ENCODE data around the gene SCYGR1. TPM values are rescaled to one million over a fixed set of nuclear protein-coding genes. Genes with fewer than 3 reads are reported as not detected.
"Not testable (repeated sequence)": the region's sequence is repeated elsewhere in the genome, so short reads cannot be mapped to it uniquely, and the experiment has no call there.

The SCYGR1 gene
- total and polyA plus RNA-seq, 3 donors from 2014 or later = not detected

DNA sequence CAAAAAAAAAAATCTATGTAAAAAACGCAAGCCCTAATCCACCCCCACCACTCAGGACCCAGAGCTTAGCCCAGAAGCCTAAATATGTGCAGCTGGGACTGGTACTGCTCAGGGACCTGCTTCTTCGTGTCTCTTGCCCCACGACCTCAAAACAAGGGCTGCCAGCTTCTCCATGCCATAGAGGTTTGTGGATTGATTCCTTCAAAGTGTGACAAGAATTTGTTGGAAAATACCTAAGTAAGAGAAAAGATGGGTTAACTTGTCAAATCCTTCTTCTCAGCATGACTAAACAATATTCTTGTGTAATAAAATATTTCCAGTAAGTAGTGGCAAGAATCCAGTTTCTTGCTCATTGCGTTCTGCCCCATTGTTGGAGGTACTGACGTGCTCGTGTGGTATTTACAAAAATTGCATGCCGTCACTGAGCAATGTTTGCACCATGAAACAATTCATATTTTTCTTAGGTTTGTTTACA is 825 bp upstream of the SCYGR1 start:
- H3K27me3 ChIP-seq = no peaks in the 10 kb centered on the region
- intact Hi-C loops (cut with DNase I; ENCODE audit: low total_unique reads) = no loop called here
- no peak overlapping the region for H3K27ac ChIP-seq
- H3K4me1 ChIP-seq = peaks cover 8% of the 10 kb centered on the region
- 76 to 92% methylated on average over 7 of the region's 7 CpGs for WGBS, 2 donors
- H3K36me3 ChIP-seq (ENCODE audit: low read depth, missing control alignments) = no peaks in the 10 kb centered on the region
- H3K9me3 ChIP-seq = no peaks in the 10 kb centered on the region
- no peak overlapping the region for H3K4me3 ChIP-seq
- TF ChIP-seq CTCF (IDR thresholded peaks at IDR 0.05) (no peak), POLR2A (IDR thresholded peaks at IDR 0.05) (no peak)
- no peak for DNase-seq

DNA sequence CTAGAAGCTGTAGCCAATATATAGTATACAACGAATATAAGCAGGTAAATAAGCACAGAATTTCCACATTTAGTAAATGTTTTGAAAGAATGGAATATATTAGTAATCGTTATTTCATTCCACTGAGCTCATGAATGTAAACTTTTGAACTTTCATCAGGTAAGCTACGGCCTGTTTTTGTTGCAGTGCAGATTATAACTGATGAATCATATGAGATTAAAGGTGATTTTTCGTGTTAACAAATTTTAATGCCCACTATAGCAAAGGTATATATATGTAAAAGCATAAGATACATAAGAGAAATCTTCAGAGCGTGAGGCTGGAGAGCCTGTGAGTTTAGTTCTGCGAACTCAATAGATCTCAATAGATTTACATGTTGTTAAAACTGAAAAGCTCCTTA is 1.1 kb downstream of the SCYGR1 start:
- 83 to 85% methylated on average over 6 of the region's 6 CpGs for WGBS, 2 donors

DNA sequence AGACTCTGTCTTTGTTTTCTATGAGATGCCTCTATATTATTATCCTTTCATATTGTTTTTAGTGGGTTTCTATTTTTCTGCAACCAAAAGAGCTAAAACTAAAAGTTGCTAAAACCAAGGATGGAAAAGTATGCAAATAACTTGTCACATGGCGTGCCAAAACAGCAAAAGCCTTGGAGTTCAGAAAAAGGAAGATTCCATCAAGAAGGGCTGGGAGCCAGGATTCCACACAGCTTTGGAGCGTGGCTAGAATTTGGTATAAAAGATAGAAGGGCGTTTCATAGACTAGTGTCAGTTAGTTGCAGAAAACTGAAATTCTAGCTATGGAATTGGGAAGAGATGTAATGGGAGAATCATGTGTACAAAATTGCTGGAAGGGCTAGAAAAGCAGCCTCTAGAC is 4.1 kb downstream of the SCYGR1 start:
- H3K27me3 ChIP-seq = no peaks in the 10 kb centered on the region
- TF ChIP-seq CTCF (IDR thresholded peaks at IDR 0.05) (no peak), POLR2A (IDR thresholded peaks at IDR 0.05) (no peak)
- no peak for DNase-seq
- H3K4me1 ChIP-seq = peaks cover 10% of the 10 kb centered on the region
- intact Hi-C loops (cut with DNase I; ENCODE audit: low total_unique reads) = no loop called here
- no peak overlapping the region for H3K27ac ChIP-seq
- H3K36me3 ChIP-seq (ENCODE audit: low read depth, missing control alignments) = no peaks in the 10 kb centered on the region
- 45 to 50% methylated on average over 3 of the region's 3 CpGs for WGBS, 2 donors
- H3K9me3 ChIP-seq = no peaks in the 10 kb centered on the region
- no peak overlapping the region for H3K4me3 ChIP-seq

More for the DNA sequence above, 1.1 kb downstream of the SCYGR1 start:
- DNase-seq = no peak
- no peaks in the 10 kb centered on the region for H3K27me3 ChIP-seq
- intact Hi-C loops (cut with DNase I; ENCODE audit: low total_unique reads) = no loop called here
- H3K36me3 ChIP-seq (ENCODE audit: low read depth, missing control alignments) = no peaks in the 10 kb centered on the region
- no peaks in the 10 kb centered on the region for H3K9me3 ChIP-seq
- peaks cover 10% of the 10 kb centered on the region for H3K4me1 ChIP-seq
- no peak overlapping the region for H3K4me3 ChIP-seq
- no peak for TF ChIP-seq CTCF (IDR thresholded peaks at IDR 0.05)
- TF ChIP-seq POLR2A (IDR thresholded peaks at IDR 0.05) = no peak
- no peak overlapping the region for H3K27ac ChIP-seq

- H3K4me3 ChIP-seq; H3K27ac ChIP-seq; H3K27me3 ChIP-seq; DNase-seq; intact Hi-C loops (cut with DNase I; ENCODE audit: low total_unique reads); H3K9me3 ChIP-seq; H3K36me3 ChIP-seq (ENCODE audit: low read depth, missing control alignments): not testable (repeated sequence)
- H3K4me1 ChIP-seq = peaks cover 10% of the 10 kb centered on the region
- WGBS, 2 donors = 81 to 97% methylated on average over 2 of the region's 2 CpGs
These were observed 5.4 kb downstream of the SCYGR1 start for GRCh38 chr2:227382241-227382835.

- TF ChIP-seq POLR2A (IDR thresholded peaks at IDR 0.05) (no peak), CTCF (IDR thresholded peaks at IDR 0.05) (no peak)
- no peaks in the 10 kb centered on the region for H3K27me3 ChIP-seq
- intact Hi-C loops (cut with DNase I; ENCODE audit: low total_unique reads) = no loop called here
- H3K4me3 ChIP-seq = no peak within 1 kb of the TSS
- H3K4me1 ChIP-seq = peaks cover 4% of the 10 kb centered on the region
- H3K36me3 ChIP-seq (ENCODE audit: low read depth, missing control alignments) = no peaks in the 10 kb centered on the region
- 85 to 89% methylated on average over 4 of the region's 4 CpGs for WGBS, 2 donors
- H3K9me3 ChIP-seq = no peaks in the 10 kb centered on the region
- no peak within 1 kb of the TSS for H3K27ac ChIP-seq
- DNase-seq = no peak
These were observed 8.7 kb downstream of the SCYGR1 start, which contains the start of gene TM4SF20 for GRCh38 chr2:227379095-227379494. TM4SF20 (minus strand) TSS chr2:227379306; CDS start chr2:227379268, 38 bp downstream.

Data from testis (tissue), 3 donors.